Measurements from ENCODE around the gene FAM185A.

DNA sequence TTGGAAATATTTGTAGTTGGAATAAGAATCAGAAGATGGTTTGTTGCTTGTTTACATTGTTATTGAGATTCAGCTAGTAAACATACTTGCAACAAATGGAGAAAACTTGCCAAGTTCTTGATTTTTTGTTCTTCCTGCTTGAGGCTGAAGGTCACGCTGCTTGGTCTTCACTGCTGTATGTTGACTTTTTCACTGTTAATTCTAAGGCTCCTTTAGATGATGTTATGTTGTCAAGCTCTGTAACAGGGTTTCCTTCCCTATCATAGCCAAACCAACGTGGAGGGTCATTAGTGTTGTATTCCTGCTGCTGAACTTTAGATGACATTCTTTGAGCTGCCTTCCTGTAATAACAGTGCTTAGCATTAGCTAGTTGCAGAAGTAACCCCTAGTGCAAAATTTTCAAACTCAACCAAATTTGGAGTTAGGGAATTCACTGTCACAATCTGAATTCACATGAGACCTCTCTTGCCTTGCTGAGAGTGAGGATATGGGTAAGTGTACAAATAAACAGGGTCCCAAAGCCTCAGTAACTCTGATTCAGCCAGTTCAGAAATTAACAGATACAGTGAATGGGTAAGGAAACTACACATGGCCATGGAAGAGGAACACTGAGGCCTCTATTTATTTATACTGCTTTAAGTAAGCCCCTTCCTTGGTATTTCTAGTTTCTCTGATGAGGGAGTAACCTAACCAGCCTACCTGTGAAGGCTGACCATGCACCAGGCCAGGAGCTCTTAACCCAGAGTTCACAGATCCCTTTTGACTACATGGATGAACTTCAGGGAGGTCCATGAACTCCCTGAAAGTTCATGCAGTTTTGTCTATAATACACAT, 64.6 kb downstream of the FAM185A start:
- no peak for TF ChIP-seq CTCF (IDR thresholded peaks at IDR 0.05)
- TF ChIP-seq POLR2A (IDR thresholded peaks at IDR 0.05), result no peak
